Nephron (organoid): ENCODE results near the gene LYPD3.
A peak's percentile ranks its signal among the peaks of the same experiment; 100 is the strongest.

Source experiments
- H3K27ac Mint-ChIP-seq, 3 experiments: 2 replicates each; pipeline ENCODE4 v1.8.0; 2020; ENCODE audit warnings: mixed read lengths in 3 of 3, mild to moderate bottlenecking in 2 of 3, moderate library complexity in 1 of 3
- H3K27me3 Mint-ChIP-seq: 2 replicates; pipeline ENCODE4 v1.8.0; 2021; ENCODE audit warnings: low read depth, mild to moderate bottlenecking, moderate library complexity, mixed read lengths
- H3K36me3 Mint-ChIP-seq: 2 replicates; pipeline ENCODE4 v1.8.0; 2020; ENCODE audit warnings: low read depth, mixed read lengths
- H3K4me1 Mint-ChIP-seq: 2 replicates; pipeline ENCODE4 v1.8.0; 2020; ENCODE audit warnings: mixed read lengths
- H3K4me3 Mint-ChIP-seq, 3 experiments: 2 replicates each; pipeline ENCODE4 v1.8.0; 2020; ENCODE audit warnings: mild to moderate bottlenecking in 3 of 3, mixed read lengths in 3 of 3, moderate library complexity in 2 of 3
- H3K9me3 Mint-ChIP-seq: 2 replicates; pipeline ENCODE4 v1.8.0; 2020; ENCODE audit warnings: mixed read lengths
- CTCF ChIP-seq, 3 experiments: fragments of 200-600 bp; sonication (generic); IDR thresholded peaks; one replicate each; pipeline ENCODE4 v1.5.0; 2021; ENCODE audit warnings: antibody characterized with exemption in 3 of 3; ENCODE audit not compliant: unreplicated experiment in 3 of 3

LYPD3 gene

GRCh38 chr19:43501661-43502418, 36.4 kb upstream of the LYPD3 start:
- H3K27ac Mint-ChIP-seq = peak overlapping the region in 1 of 3 experiments; percentile 19
- H3K4me3 Mint-ChIP-seq = peak overlapping the region; percentile 75 to 98 (median 92)
- H3K4me1 Mint-ChIP-seq = peaks cover 50% of the 10 kb centered on the region
- TF ChIP-seq CTCF (IDR thresholded peaks at IDR 0.05; ENCODE audit: unreplicated experiment in 3 of 3) = no peak
- H3K9me3 Mint-ChIP-seq = no peaks in the 10 kb centered on the region
- peaks cover 18% of the 10 kb centered on the region for H3K27me3 Mint-ChIP-seq
- peaks cover 18% of the 10 kb centered on the region for H3K36me3 Mint-ChIP-seq

DNA sequence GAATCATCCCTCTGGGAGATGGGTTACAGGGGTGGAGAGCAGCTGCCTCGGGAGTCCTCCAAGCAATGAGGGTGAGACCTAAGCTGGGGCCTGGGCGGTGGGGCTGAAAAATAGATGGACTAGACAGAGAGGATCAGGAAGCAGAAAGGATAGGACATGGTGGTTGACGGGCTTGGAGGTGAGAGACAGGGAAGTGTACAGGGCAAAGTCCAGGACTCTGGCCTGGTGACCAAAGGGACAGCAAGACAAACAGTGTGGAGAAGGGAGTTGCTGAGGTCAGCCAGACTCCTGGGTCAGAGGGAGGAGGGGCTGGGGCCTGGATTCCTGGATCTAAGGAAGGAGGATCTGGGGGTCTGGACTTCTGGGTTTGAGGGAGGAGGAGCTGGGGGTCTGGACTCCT, 33.6 kb upstream of the LYPD3 start:
- peak overlapping the region; percentile 10 to 71 (median 17) for H3K4me3 Mint-ChIP-seq
- H3K36me3 Mint-ChIP-seq = peaks cover 26% of the 10 kb centered on the region
- H3K27ac Mint-ChIP-seq = peak overlapping the region; percentile 87 to 96 (median 94)
- H3K4me1 Mint-ChIP-seq = peaks cover 47% of the 10 kb centered on the region
- no peak for TF ChIP-seq CTCF (IDR thresholded peaks at IDR 0.05; ENCODE audit: unreplicated experiment in 3 of 3)
- H3K27me3 Mint-ChIP-seq = peaks cover 18% of the 10 kb centered on the region
- H3K9me3 Mint-ChIP-seq = no peaks in the 10 kb centered on the region

DNA sequence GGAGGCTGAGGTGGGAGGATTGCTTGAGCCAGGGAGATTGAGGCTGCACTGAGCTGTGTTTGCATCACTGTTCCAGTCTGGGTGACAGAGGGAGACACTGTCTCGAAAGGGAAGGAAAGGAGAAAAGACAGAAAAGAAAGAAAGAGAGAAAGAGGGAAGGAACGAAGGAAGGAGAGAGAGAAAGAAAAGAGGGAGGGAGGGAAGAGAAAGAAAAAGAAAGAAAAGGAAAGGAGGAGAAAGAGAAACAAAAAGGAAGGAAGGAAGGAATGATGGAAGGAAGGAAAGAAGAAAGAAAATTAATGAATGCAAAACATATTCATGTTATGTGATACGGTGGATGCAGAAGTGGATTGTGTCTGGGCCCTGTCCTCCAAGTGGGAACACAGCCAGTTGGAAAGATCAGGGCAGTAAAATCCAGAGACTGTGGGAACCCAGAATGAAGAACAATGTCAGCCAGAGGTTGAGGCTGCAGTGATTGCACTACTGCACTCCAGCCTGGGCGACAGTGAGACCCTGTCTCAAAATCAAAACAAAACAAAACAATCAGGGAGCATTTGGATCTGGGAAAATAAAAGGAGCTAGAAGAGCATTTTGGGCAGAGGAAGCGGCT, 32.9 kb upstream of the LYPD3 start:
- Mint-ChIP-seq H3K4me1 (peaks cover 40% of the 10 kb centered on the region), H3K9me3 (no peaks in the 10 kb centered on the region), H3K36me3 (peaks cover 26% of the 10 kb centered on the region), H3K4me3 (peak overlapping the region; percentile 19 to 71 (median 53)), H3K27ac (peak overlapping the region; percentile 87 to 96 (median 94)), H3K27me3 (peaks cover 13% of the 10 kb centered on the region)
- no peak for TF ChIP-seq CTCF (IDR thresholded peaks at IDR 0.05; ENCODE audit: unreplicated experiment in 3 of 3)

DNA sequence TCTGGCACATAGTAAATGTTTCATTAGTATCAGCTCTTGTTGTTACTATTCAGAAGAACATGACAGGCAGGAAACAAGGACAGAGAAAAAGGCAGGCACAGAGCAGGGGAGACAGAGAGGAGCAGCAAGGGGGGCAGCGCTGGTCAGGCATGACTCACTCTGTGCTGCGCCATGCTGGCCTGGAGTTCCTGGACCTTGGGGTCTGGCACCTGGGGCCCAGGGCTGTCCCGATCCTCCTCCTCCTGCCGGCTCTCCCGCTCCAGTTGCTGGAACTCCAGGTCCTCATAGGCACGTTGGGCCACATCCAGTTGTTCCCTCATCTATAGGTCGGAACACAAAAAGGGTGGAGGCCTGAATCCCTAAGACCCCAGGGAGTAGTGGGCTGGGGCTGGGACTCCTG, 31.6 kb upstream of the LYPD3 start:
- Mint-ChIP-seq H3K9me3 (no peaks in the 10 kb centered on the region), H3K36me3 (peaks cover 26% of the 10 kb centered on the region)

GRCh38 chr19:43495082-43495481, 29.7 kb upstream of the LYPD3 start:
- H3K4me1 Mint-ChIP-seq = peaks cover 23% of the 10 kb centered on the region
- peaks cover 3% of the 10 kb centered on the region for H3K27me3 Mint-ChIP-seq
- no peaks in the 10 kb centered on the region for H3K9me3 Mint-ChIP-seq
- no peak for TF ChIP-seq CTCF (IDR thresholded peaks at IDR 0.05; ENCODE audit: unreplicated experiment in 3 of 3)
- H3K36me3 Mint-ChIP-seq = peaks cover 22% of the 10 kb centered on the region
- no peak overlapping the region for H3K27ac Mint-ChIP-seq
- H3K4me3 Mint-ChIP-seq = no peak overlapping the region

More for the DNA sequence above, 31.6 kb upstream of the LYPD3 start:
- Mint-ChIP-seq H3K4me3 (no peak overlapping the region), H3K27me3 (peaks cover 3% of the 10 kb centered on the region), H3K4me1 (peaks cover 31% of the 10 kb centered on the region), H3K27ac (peak overlapping the region; percentile 68 to 94 (median 84))
- no peak for TF ChIP-seq CTCF (IDR thresholded peaks at IDR 0.05; ENCODE audit: unreplicated experiment in 3 of 3)
